Measurements from ENCODE around the gene TSHZ2.
"Not testable (repeated sequence)": the region's sequence is repeated elsewhere in the genome, so short reads cannot be mapped to it uniquely, and the experiment has no call there.

The TSHZ2 gene

GRCh38 chr20:53428996-53429395 lies 456.8 kb downstream of the TSHZ2 start:
- no peak for DNase-seq

- DNase-seq = no peak
Observed at GRCh38 chr20:53434662-53435061, 462.5 kb downstream of the TSHZ2 start.

GRCh38 chr20:53436927-53437326 lies 464.8 kb downstream of the TSHZ2 start:
- DNase-seq = not testable (repeated sequence)

GRCh38 chr20:53438368-53438767 lies 466.2 kb downstream of the TSHZ2 start:
- DNase-seq = no peak

- DNase-seq = no peak
Observed at GRCh38 chr20:53439046-53439445, 466.9 kb downstream of the TSHZ2 start.

- DNase-seq = no peak
Observed at GRCh38 chr20:53439616-53440015, 467.5 kb downstream of the TSHZ2 start.

- no peak for DNase-seq
Observed at GRCh38 chr20:53444401-53445149, 472.4 kb downstream of the TSHZ2 start.

GRCh38 chr20:53445321-53445731 lies 473.2 kb downstream of the TSHZ2 start:
- no peak for DNase-seq

- DNase-seq = no peak
Observed at GRCh38 chr20:53445932-53446331, 473.8 kb downstream of the TSHZ2 start.

- DNase-seq = no peak
Observed at GRCh38 chr20:53447316-53447715, 475.2 kb downstream of the TSHZ2 start.

GRCh38 chr20:53448426-53448825 lies 476.3 kb downstream of the TSHZ2 start:
- no peak for DNase-seq

GRCh38 chr20:53448875-53449274 lies 476.7 kb downstream of the TSHZ2 start:
- no peak for DNase-seq

- DNase-seq = no peak
Observed at GRCh38 chr20:53453076-53453475, 480.9 kb downstream of the TSHZ2 start.

GRCh38 chr20:53454675-53455276 lies 482.6 kb downstream of the TSHZ2 start:
- no peak for DNase-seq

- no peak for DNase-seq
Observed at GRCh38 chr20:53463101-53463972, 491.2 kb downstream of the TSHZ2 start.

GRCh38 chr20:53466279-53466678 lies 494.1 kb downstream of the TSHZ2 start:
- DNase-seq = no peak

- no peak for DNase-seq
Observed at GRCh38 chr20:53468587-53468986, 496.4 kb downstream of the TSHZ2 start.

- DNase-seq = not testable (repeated sequence)
Observed at GRCh38 chr20:53472859-53473258, 500.7 kb downstream of the TSHZ2 start.

GRCh38 chr20:53480913-53481312 lies 508.8 kb downstream of the TSHZ2 start:
- DNase-seq = no peak

GRCh38 chr20:53487461-53488200 lies 515.5 kb downstream of the TSHZ2 start:
- DNase-seq = no peak

- no peak for DNase-seq
Observed at GRCh38 chr20:53488775-53489272, 516.7 kb downstream of the TSHZ2 start.

GRCh38 chr20:53489528-53489927 lies 517.4 kb downstream of the TSHZ2 start:
- no peak for DNase-seq

- no peak for DNase-seq
Observed at GRCh38 chr20:53490620-53491019, 518.5 kb downstream of the TSHZ2 start.

All from CD4-positive, alpha-beta T cell treated with Interleukin-6 for 4 hours (primary cell).